HuH-7.5 (cell line): ENCODE results near the gene BMPR1B.
"Not testable (repeated sequence)": the region's sequence is repeated elsewhere in the genome, so short reads cannot be mapped to it uniquely, and the experiment has no call there.

Source experiments
- DNase-seq: peaks from one replicate; pipeline ENCODE4 v3.0.0; 2011; ENCODE audit warnings: low spot score

BMPR1B gene

GRCh38 chr4:94833394-94833793, 75.6 kb downstream of the BMPR1B start:
- DNase-seq = no peak

- no peak for DNase-seq
These were observed 76.7 kb downstream of the BMPR1B start for GRCh38 chr4:94834501-94834900.

GRCh38 chr4:94841166-94841863, 83.6 kb downstream of the BMPR1B start:
- DNase-seq = not testable (repeated sequence)

GRCh38 chr4:94841864-94842221, 84.1 kb downstream of the BMPR1B start:
- DNase-seq = no peak

GRCh38 chr4:94843216-94843615, 85.5 kb downstream of the BMPR1B start:
- DNase-seq = no peak

- no peak for DNase-seq
These were observed 90.6 kb downstream of the BMPR1B start for GRCh38 chr4:94848326-94848725.

- DNase-seq = no peak
These were observed 92.1 kb downstream of the BMPR1B start for GRCh38 chr4:94849901-94850300.

GRCh38 chr4:94852616-94853015, 94.9 kb downstream of the BMPR1B start:
- DNase-seq = no peak

- DNase-seq = no peak
These were observed 98.3 kb downstream of the BMPR1B start for GRCh38 chr4:94856030-94856429.

- DNase-seq = no peak
These were observed 112.4 kb downstream of the BMPR1B start for GRCh38 chr4:94870146-94870545.

GRCh38 chr4:94871644-94872305, 114.0 kb downstream of the BMPR1B start:
- no peak for DNase-seq

- no peak for DNase-seq
These were observed 120.2 kb downstream of the BMPR1B start for GRCh38 chr4:94877973-94878372.

GRCh38 chr4:94880956-94881355, 123.2 kb downstream of the BMPR1B start:
- DNase-seq = no peak

- DNase-seq = no peak
These were observed 125.0 kb downstream of the BMPR1B start for GRCh38 chr4:94882756-94883155.

- DNase-seq = no peak
These were observed 129.3 kb downstream of the BMPR1B start for GRCh38 chr4:94887027-94887426.

- no peak for DNase-seq
These were observed 131.8 kb downstream of the BMPR1B start for GRCh38 chr4:94889523-94889922.

GRCh38 chr4:94889946-94890345, 132.2 kb downstream of the BMPR1B start:
- DNase-seq = no peak

- no peak for DNase-seq
These were observed 132.8 kb downstream of the BMPR1B start for GRCh38 chr4:94890579-94890978.

GRCh38 chr4:94892051-94892450, 134.3 kb downstream of the BMPR1B start:
- no peak for DNase-seq

GRCh38 chr4:94895081-94895480, 137.3 kb downstream of the BMPR1B start:
- DNase-seq = no peak

GRCh38 chr4:94897023-94897422, 139.3 kb downstream of the BMPR1B start:
- peak; percentile 29 for DNase-seq

- DNase-seq = no peak
These were observed 147.8 kb downstream of the BMPR1B start for GRCh38 chr4:94905511-94905910.

- no peak for DNase-seq
These were observed 151.9 kb downstream of the BMPR1B start for GRCh38 chr4:94909645-94910044.

GRCh38 chr4:94911106-94911505, 153.4 kb downstream of the BMPR1B start:
- no peak for DNase-seq
